Measurements from ENCODE around the gene SOX15.
"Not testable (repeated sequence)": the region's sequence is repeated elsewhere in the genome, so short reads cannot be mapped to it uniquely, and the experiment has no call there.

Gene SOX15

DNA sequence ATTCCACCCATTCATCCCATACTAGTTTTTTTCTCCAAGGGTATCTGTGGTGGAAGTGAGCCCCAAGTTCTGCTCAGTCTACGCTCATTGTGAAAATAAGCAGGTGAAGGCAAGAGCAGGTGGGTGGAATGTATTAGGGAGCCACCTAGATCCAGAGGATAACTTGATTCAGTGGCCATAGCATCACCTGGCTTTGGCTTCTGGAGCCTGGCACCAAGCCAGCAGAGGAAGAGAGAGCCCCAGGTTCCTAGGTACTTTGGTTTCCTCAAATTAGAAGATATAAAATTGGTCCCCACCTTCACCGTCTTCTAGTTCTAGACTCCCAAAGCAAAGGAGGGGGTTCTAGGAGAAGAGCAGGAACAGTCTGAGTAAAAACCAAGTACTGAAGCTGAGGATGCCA lies 20.7 kb upstream of the SOX15 start:
- peaks cover 77% of the 10 kb centered on the region for H3K79me2 ChIP-seq (ENCODE audit: insufficient read depth, low read length)

DNA sequence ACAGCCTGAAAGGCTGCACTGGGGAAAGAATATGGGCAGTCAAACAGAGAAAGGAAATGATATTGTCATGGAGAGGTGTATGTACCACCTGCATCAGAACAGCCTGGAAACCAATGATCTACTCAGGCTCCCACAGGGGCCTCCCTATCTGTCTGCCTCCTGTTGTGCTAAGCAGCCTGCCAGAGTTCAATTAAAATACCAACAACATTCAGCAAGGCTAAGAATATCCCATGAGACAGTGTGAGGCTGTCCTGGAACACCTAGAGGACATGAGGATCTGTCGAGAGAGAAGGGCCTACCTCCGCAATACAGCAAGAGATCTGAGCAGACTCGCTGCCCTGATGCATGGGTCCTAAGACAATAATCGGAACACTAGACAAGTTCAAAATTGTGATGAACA lies 16.4 kb upstream of the SOX15 start:
- Histone ChIP-seq H3K9ac (ENCODE audit: low read depth, low read length) (no peak overlapping the region), H3K4me1 (ENCODE audit: insufficient read depth, low read length) (peaks cover 13% of the 10 kb centered on the region), H3K27me3 (ENCODE audit: insufficient read depth, low read length, poor library complexity) (no peaks in the 10 kb centered on the region), H2AFZ (ENCODE audit: low read depth, low read length) (no peak overlapping the region), H3K4me2 (ENCODE audit: insufficient read depth, low read length) (no peak overlapping the region), H3K36me3 (ENCODE audit: insufficient read depth, low read length) (peaks cover 68% of the 10 kb centered on the region), H3K4me3 (ENCODE audit: low read depth in 1 of 2, low read length in 2 of 2) (no peak overlapping the region), H3K9me3 (ENCODE audit: insufficient read depth, low read length, severe bottlenecking) (no peaks in the 10 kb centered on the region), H3K27ac (ENCODE audit: low read length) (no peak overlapping the region), H3K79me2 (ENCODE audit: insufficient read depth, low read length) (peaks cover 47% of the 10 kb centered on the region), H4K20me1 (ENCODE audit: insufficient read depth, low read length) (peaks cover 21% of the 10 kb centered on the region; the same call in 1 of the 2 replicates)
- TF ChIP-seq EZH2 (IDR thresholded peaks at IDR 0.05; ENCODE audit: borderline replicate concordance, low read depth, low read length, severe bottlenecking) (no peak), CTCF (IDR thresholded peaks at IDR 0.05; ENCODE audit: borderline replicate concordance, extremely low read depth, low read length, poor library complexity, severe bottlenecking) (no peak)
- no peak for ATAC-seq (ENCODE audit: insufficient read depth, low read depth)
- DNase-seq, result no peak

More for the DNA sequence above, 20.7 kb upstream of the SOX15 start:
- H4K20me1 ChIP-seq (ENCODE audit: insufficient read depth, low read length), result peaks cover 44% of the 10 kb centered on the region; the same call in 1 of the 2 replicates
- no peak for DNase-seq
- H3K4me3 ChIP-seq (ENCODE audit: low read depth in 1 of 2, low read length in 2 of 2), result no peak overlapping the region
- H3K4me2 ChIP-seq (ENCODE audit: insufficient read depth, low read length), result 0 out of 2 replicates have a peak overlapping the region, but pooled peaks have one; percentile 78
- no peak for ATAC-seq (ENCODE audit: insufficient read depth, low read depth)
- H3K27me3 ChIP-seq (ENCODE audit: insufficient read depth, low read length, poor library complexity), result no peaks in the 10 kb centered on the region
- TF ChIP-seq CTCF (IDR thresholded peaks at IDR 0.05; ENCODE audit: borderline replicate concordance, extremely low read depth, low read length, poor library complexity, severe bottlenecking) (no peak), EZH2 (IDR thresholded peaks at IDR 0.05; ENCODE audit: borderline replicate concordance, low read depth, low read length, severe bottlenecking) (no peak)
- no peaks in the 10 kb centered on the region for H3K9me3 ChIP-seq (ENCODE audit: insufficient read depth, low read length, severe bottlenecking)
- no peak overlapping the region for H3K27ac ChIP-seq (ENCODE audit: low read length)
- H2AFZ ChIP-seq (ENCODE audit: low read depth, low read length), result no peak overlapping the region
- H3K9ac ChIP-seq (ENCODE audit: low read depth, low read length), result no peak overlapping the region
- peaks cover 44% of the 10 kb centered on the region for H3K4me1 ChIP-seq (ENCODE audit: insufficient read depth, low read length)
- peaks cover 41% of the 10 kb centered on the region for H3K36me3 ChIP-seq (ENCODE audit: insufficient read depth, low read length)

GRCh38 chr17:7597561-7597960 lies 7.7 kb upstream of the SOX15 start:
- DNase-seq; H3K79me2 ChIP-seq (ENCODE audit: insufficient read depth, low read length); H4K20me1 ChIP-seq (ENCODE audit: insufficient read depth, low read length); H3K4me1 ChIP-seq (ENCODE audit: insufficient read depth, low read length); H3K4me2 ChIP-seq (ENCODE audit: insufficient read depth, low read length); H3K27me3 ChIP-seq (ENCODE audit: insufficient read depth, low read length, poor library complexity); H3K27ac ChIP-seq (ENCODE audit: low read length); H2AFZ ChIP-seq (ENCODE audit: low read depth, low read length); H3K4me3 ChIP-seq (ENCODE audit: low read depth in 1 of 2, low read length in 2 of 2); H3K9me3 ChIP-seq (ENCODE audit: insufficient read depth, low read length, severe bottlenecking); ATAC-seq (ENCODE audit: insufficient read depth, low read depth); H3K9ac ChIP-seq (ENCODE audit: low read depth, low read length): not testable (repeated sequence)
- H3K36me3 ChIP-seq (ENCODE audit: insufficient read depth, low read length), result peaks cover 88% of the 10 kb centered on the region

GRCh38 chr17:7593296-7593695 lies 3.4 kb upstream of the SOX15 start:
- no peak for TF ChIP-seq CTCF (IDR thresholded peaks at IDR 0.05; ENCODE audit: borderline replicate concordance, extremely low read depth, low read length, poor library complexity, severe bottlenecking)
- no peak for TF ChIP-seq EZH2 (IDR thresholded peaks at IDR 0.05; ENCODE audit: borderline replicate concordance, low read depth, low read length, severe bottlenecking)
- H2AFZ ChIP-seq (ENCODE audit: low read depth, low read length), result no peak overlapping the region
- H3K36me3 ChIP-seq (ENCODE audit: insufficient read depth, low read length), result peaks cover 91% of the 10 kb centered on the region
- H3K27me3 ChIP-seq (ENCODE audit: insufficient read depth, low read length, poor library complexity), result no peaks in the 10 kb centered on the region
- H3K79me2 ChIP-seq (ENCODE audit: insufficient read depth, low read length), result 0 out of 2 replicates have a peak, but pooled peaks cover 1% of the 10 kb centered on the region
- no peak overlapping the region for H3K27ac ChIP-seq (ENCODE audit: low read length)
- no peaks in the 10 kb centered on the region for H3K9me3 ChIP-seq (ENCODE audit: insufficient read depth, low read length, severe bottlenecking)
- no peak for DNase-seq
- H3K4me2 ChIP-seq (ENCODE audit: insufficient read depth, low read length), result no peak overlapping the region
- H3K9ac ChIP-seq (ENCODE audit: low read depth, low read length), result no peak overlapping the region
- no peak for ATAC-seq (ENCODE audit: insufficient read depth, low read depth)
- no peak overlapping the region for H3K4me3 ChIP-seq (ENCODE audit: low read depth in 1 of 2, low read length in 2 of 2)
- H3K4me1 ChIP-seq (ENCODE audit: insufficient read depth, low read length), result no peaks in the 10 kb centered on the region
- H4K20me1 ChIP-seq (ENCODE audit: insufficient read depth, low read length), result 0 out of 2 replicates have a peak, but pooled peaks cover 3% of the 10 kb centered on the region

Measured in DND-41 (cell line).